ENCODE data around the gene CNOT6.

GRCh38 chr5:180593446-180594206 lies 99.4 kb downstream of the CNOT6 start:
- TF ChIP-seq, protein P1, sequence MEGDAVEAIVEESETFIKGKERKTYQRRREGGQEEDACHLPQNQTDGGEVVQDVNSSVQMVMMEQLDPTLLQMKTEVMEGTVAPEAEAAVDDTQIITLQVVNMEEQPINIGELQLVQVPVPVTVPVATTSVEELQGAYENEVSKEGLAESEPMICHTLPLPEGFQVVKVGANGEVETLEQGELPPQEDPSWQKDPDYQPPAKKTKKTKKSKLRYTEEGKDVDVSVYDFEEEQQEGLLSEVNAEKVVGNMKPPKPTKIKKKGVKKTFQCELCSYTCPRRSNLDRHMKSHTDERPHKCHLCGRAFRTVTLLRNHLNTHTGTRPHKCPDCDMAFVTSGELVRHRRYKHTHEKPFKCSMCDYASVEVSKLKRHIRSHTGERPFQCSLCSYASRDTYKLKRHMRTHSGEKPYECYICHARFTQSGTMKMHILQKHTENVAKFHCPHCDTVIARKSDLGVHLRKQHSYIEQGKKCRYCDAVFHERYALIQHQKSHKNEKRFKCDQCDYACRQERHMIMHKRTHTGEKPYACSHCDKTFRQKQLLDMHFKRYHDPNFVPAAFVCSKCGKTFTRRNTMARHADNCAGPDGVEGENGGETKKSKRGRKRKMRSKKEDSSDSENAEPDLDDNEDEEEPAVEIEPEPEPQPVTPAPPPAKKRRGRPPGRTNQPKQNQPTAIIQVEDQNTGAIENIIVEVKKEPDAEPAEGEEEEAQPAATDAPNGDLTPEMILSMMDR (IDR thresholded peaks at IDR 0.05), result no peak
- TF ChIP-seq POLR2A (IDR thresholded peaks at IDR 0.05), result no peak

Data from Peyer's patch (tissue), 4 donors.